Nephron (organoid): Measurements from ENCODE around the gene OSER1.

ENCODE experiments used
- H3K27ac Mint-ChIP-seq, 3 experiments: 2 replicates each; pipeline ENCODE4 v1.8.0; 2020; ENCODE audit warnings: mixed read lengths in 3 of 3, mild to moderate bottlenecking in 2 of 3, moderate library complexity in 1 of 3
- H3K27me3 Mint-ChIP-seq: 2 replicates; pipeline ENCODE4 v1.8.0; 2021; ENCODE audit warnings: low read depth, mild to moderate bottlenecking, moderate library complexity, mixed read lengths
- H3K36me3 Mint-ChIP-seq: 2 replicates; pipeline ENCODE4 v1.8.0; 2020; ENCODE audit warnings: low read depth, mixed read lengths
- H3K4me1 Mint-ChIP-seq: 2 replicates; pipeline ENCODE4 v1.8.0; 2020; ENCODE audit warnings: mixed read lengths
- H3K4me3 Mint-ChIP-seq, 3 experiments: 2 replicates each; pipeline ENCODE4 v1.8.0; 2020; ENCODE audit warnings: mild to moderate bottlenecking in 3 of 3, mixed read lengths in 3 of 3, moderate library complexity in 2 of 3
- H3K9me3 Mint-ChIP-seq: 2 replicates; pipeline ENCODE4 v1.8.0; 2020; ENCODE audit warnings: mixed read lengths
- TF ChIP-seq, protein P1 (sequence below), 3 experiments: fragments of 200-600 bp; sonication (generic); IDR thresholded peaks; one replicate each; pipeline ENCODE4 v1.5.0; 2021; ENCODE audit warnings: antibody characterized with exemption in 3 of 3; ENCODE audit not compliant: unreplicated experiment in 3 of 3

OSER1 gene

DNA sequence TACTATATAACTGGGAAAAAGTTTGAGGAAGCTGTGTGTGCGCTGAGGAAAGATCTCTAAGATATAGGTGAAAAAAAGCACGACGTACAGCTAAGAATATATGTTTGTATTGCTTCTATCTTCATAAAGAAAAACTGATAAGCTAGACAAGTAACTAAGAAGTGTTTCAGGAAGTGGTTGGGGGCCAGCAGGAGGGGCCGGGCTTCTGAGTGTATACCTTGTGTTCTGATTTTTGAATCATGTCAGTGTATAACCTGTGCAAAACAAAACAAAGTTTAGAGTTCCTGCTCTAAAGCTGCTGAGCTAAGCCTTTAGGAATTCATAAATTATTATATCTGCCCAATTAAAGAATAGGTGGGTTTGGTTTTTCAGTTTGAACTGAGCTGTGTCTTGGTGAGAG, 7.9 kb upstream of the OSER1 start:
- H3K9me3 Mint-ChIP-seq, result no peaks in the 10 kb centered on the region
- no peaks in the 10 kb centered on the region for H3K27me3 Mint-ChIP-seq
- TF ChIP-seq, protein P1, sequence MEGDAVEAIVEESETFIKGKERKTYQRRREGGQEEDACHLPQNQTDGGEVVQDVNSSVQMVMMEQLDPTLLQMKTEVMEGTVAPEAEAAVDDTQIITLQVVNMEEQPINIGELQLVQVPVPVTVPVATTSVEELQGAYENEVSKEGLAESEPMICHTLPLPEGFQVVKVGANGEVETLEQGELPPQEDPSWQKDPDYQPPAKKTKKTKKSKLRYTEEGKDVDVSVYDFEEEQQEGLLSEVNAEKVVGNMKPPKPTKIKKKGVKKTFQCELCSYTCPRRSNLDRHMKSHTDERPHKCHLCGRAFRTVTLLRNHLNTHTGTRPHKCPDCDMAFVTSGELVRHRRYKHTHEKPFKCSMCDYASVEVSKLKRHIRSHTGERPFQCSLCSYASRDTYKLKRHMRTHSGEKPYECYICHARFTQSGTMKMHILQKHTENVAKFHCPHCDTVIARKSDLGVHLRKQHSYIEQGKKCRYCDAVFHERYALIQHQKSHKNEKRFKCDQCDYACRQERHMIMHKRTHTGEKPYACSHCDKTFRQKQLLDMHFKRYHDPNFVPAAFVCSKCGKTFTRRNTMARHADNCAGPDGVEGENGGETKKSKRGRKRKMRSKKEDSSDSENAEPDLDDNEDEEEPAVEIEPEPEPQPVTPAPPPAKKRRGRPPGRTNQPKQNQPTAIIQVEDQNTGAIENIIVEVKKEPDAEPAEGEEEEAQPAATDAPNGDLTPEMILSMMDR (IDR thresholded peaks at IDR 0.05; ENCODE audit: unreplicated experiment in 3 of 3), result no peak
- H3K36me3 Mint-ChIP-seq, result peaks cover 4% of the 10 kb centered on the region
- H3K4me3 Mint-ChIP-seq, result no peak overlapping the region
- peaks cover 13% of the 10 kb centered on the region for H3K4me1 Mint-ChIP-seq
- no peak overlapping the region for H3K27ac Mint-ChIP-seq

DNA sequence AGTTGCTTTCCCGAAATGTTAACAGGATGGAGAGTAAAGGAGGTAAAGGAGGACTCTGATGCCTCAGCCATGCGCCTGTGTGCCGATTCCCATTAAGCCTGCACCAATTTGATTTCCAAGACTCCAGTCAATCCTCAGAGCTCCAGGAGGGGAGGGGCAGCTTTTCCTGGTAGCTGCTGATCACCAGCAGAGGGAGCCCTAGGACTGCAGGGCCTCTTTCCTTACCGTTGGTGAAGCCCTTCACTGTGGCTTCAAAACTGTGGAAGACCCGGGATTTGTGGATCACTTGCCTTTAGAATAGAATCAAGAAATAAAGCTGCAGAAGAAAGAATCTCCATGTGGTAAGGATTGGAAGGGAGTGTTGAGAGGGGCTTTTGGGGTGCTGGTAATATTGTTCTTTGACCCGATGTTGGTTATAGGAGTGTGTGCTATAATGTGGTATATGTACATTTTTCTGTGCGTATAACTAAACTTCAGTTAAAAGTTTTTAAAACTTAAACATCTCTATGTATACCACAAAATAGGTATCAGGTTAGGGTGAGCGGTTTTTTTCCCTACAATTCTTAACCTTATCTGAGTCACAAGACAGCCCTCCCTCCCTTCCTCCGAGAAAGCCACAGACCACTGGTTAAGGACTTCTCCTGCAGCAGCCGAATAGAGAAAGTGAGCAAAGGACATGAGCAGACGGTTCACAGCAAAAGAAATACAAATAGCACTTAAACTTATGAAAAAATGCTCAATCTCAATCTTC, 6.9 kb upstream of the OSER1 start:
- H3K27ac Mint-ChIP-seq, result peak overlapping the region; percentile 2 to 43 (median 14)
- H3K27me3 Mint-ChIP-seq, result no peaks in the 10 kb centered on the region
- H3K9me3 Mint-ChIP-seq, result no peaks in the 10 kb centered on the region
- peaks cover 13% of the 10 kb centered on the region for H3K4me1 Mint-ChIP-seq
- TF ChIP-seq, protein P1 (IDR thresholded peaks at IDR 0.05; ENCODE audit: unreplicated experiment in 3 of 3), result peak; percentile 71 to 81 (median 74)
- H3K4me3 Mint-ChIP-seq, result peak overlapping the region in 1 of 3 experiments; percentile 26
- peaks cover 4% of the 10 kb centered on the region for H3K36me3 Mint-ChIP-seq

DNA sequence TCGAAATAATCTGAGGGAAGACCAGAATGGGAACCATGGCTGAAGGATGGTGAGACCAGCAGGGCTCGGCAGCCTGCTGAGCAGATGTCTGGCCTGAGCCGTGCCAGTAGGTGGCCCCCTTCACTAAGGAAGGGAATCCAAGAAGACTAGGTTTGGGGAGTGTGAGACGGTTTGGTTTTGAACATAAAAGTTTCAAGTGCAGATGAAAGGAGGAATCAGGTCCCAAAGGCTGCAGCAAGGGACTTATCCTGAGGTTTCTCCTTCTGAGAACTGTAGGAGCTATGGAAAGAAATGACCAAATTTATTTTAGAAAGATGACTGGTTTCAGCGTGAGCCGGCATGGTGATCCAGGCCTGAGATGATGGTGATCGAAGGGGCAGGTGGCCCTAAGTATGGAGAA, 4.6 kb upstream of the OSER1 start:
- Mint-ChIP-seq H3K27ac (peak overlapping the region in 1 of 3 experiments; percentile 2), H3K36me3 (peaks cover 4% of the 10 kb centered on the region), H3K4me3 (peak overlapping the region in 1 of 3 experiments; percentile 24), H3K27me3 (no peaks in the 10 kb centered on the region), H3K4me1 (peaks cover 28% of the 10 kb centered on the region), H3K9me3 (no peaks in the 10 kb centered on the region)
- TF ChIP-seq, protein P1 (IDR thresholded peaks at IDR 0.05; ENCODE audit: unreplicated experiment in 3 of 3), result peak; percentile 81 to 91 (median 89)

DNA sequence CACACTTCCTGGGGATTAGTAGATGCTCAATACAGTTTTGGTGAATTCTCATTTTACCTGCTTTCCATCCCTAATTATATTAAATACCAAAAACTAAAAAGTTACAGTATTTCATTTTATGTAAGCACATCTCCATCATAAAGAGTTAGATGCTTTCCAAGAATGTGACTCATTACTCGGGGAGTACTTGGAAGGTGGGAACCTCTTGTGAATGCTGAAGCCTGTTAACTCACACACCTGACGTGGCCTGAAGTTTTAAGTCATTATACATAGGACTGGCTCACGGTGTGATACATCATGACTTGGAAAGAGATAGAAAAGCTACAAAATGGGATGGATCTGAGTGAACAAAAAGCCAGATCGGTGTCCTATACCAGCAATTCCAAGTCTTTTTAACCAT, 2.2 kb upstream of the OSER1 start:
- Mint-ChIP-seq H3K4me3 (peak overlapping the region in 2 of 3 experiments; percentile 16 to 100), H3K27me3 (no peaks in the 10 kb centered on the region), H3K36me3 (peaks cover 4% of the 10 kb centered on the region), H3K27ac (no peak overlapping the region), H3K4me1 (peaks cover 46% of the 10 kb centered on the region), H3K9me3 (no peaks in the 10 kb centered on the region)
- TF ChIP-seq, protein P1 (IDR thresholded peaks at IDR 0.05; ENCODE audit: unreplicated experiment in 3 of 3), result no peak

DNA sequence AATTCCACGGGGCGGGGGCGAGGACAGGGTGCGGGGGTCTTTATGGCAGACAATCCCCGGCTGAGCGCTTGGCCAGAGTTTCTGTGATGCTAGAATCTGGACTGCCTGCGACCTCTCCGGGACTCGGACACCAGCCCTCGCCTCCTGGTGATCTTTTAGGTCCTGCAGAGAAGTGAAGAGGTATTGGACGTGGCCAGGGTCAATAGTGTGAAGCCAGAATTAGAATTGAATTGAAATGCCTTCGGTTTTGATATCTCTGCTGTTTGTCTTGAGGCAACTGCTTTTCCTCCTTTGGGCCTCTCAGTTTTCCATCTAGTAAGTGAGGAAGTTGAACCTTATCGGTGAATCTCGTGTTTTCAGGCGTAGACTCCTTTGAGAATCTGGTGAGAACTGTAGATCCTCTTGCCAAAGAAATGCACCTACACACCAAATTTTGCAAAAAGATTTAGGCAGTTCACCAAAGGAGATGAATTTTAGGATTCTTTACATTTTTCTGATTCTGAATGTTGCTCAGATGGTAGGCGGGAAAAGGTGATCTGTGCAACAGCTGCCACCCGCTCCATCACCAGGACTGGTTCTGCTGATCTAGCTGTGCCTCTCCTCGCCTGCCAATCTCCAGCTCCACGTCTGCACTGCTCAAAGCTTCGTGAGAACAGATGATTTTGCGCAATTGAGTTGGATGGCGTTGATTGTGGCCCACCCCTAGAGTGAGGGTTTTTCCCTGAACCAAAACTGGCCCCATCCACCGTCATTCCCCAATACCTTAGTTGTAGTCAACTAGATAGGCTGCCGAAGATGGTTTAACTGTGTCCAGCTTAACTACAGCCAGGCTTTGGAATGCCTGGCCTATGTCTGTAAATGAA, 837 bp upstream of the OSER1 start:
- H3K36me3 Mint-ChIP-seq, result peaks cover 6% of the 10 kb centered on the region

More for the DNA sequence above, 837 bp upstream of the OSER1 start:
- H3K27me3 Mint-ChIP-seq, result no peaks in the 10 kb centered on the region
- peak overlapping the region; percentile 90 to 99 (median 95) for H3K27ac Mint-ChIP-seq
- H3K4me3 Mint-ChIP-seq, result peak overlapping the region; percentile 92 to 100 (median 95)
- no peaks in the 10 kb centered on the region for H3K9me3 Mint-ChIP-seq
- TF ChIP-seq, protein P1 (IDR thresholded peaks at IDR 0.05; ENCODE audit: unreplicated experiment in 3 of 3), result no peak
- H3K4me1 Mint-ChIP-seq, result peaks cover 50% of the 10 kb centered on the region
